ENCODE results near the gene KRT8. TPM values are rescaled to one million over a fixed set of nuclear protein-coding genes. Genes with fewer than 3 reads are reported as not detected.

The KRT8 gene
- total RNA-seq, 1 experiment from 2014 or later: not detected

Other genes starting within 250 kb of the KRT8 start
- gene KRT1, start 224.7 kb downstream of the KRT8 start, total RNA-seq (2014; rRNA removed; shearing (Covaris generic); ENCODE audit: low replicate concordance): not detected in 2 replicates
- gene KRT77, start 201.6 kb downstream of the KRT8 start, total RNA-seq (2014; rRNA removed; shearing (Covaris generic); ENCODE audit: low replicate concordance): not detected in 2 replicates
- not detected in 2 replicates for gene KRT76, start 127.7 kb downstream of the KRT8 start, total RNA-seq (2014; rRNA removed; shearing (Covaris generic); ENCODE audit: low replicate concordance)
- gene KRT3, start 109.0 kb downstream of the KRT8 start, total RNA-seq (2014; rRNA removed; shearing (Covaris generic); ENCODE audit: low replicate concordance): not detected in 2 replicates
- gene KRT4, start 91.0 kb downstream of the KRT8 start, total RNA-seq (2014; rRNA removed; shearing (Covaris generic); ENCODE audit: low replicate concordance): not detected in 2 replicates
- not detected in 2 replicates for gene KRT79, start 70.8 kb downstream of the KRT8 start, total RNA-seq (2014; rRNA removed; shearing (Covaris generic); ENCODE audit: low replicate concordance)
- gene KRT78, start 56.1 kb downstream of the KRT8 start, total RNA-seq (2014; rRNA removed; shearing (Covaris generic); ENCODE audit: low replicate concordance): not detected in 2 replicates
- not detected in 2 replicates for gene KRT18, start 44.0 kb upstream of the KRT8 start, total RNA-seq (2014; rRNA removed; shearing (Covaris generic); ENCODE audit: low replicate concordance)
- 549 and 718 TPM in 2 replicates for gene EIF4B, start 101.4 kb upstream of the KRT8 start, total RNA-seq (2014; rRNA removed; shearing (Covaris generic); ENCODE audit: low replicate concordance)
- 0.48 TPM in 1 of 2 replicates, not detected in the other for gene TNS2, start 145.0 kb upstream of the KRT8 start, total RNA-seq (2014; rRNA removed; shearing (Covaris generic); ENCODE audit: low replicate concordance)
- 11.1 and 17.4 TPM in 2 replicates for gene SPRYD3, start 174.3 kb upstream of the KRT8 start, total RNA-seq (2014; rRNA removed; shearing (Covaris generic); ENCODE audit: low replicate concordance)
- 0.54 TPM in 1 of 2 replicates, not detected in the other for gene IGFBP6, start 192.6 kb upstream of the KRT8 start, total RNA-seq (2014; rRNA removed; shearing (Covaris generic); ENCODE audit: low replicate concordance)
- not detected in 2 replicates for gene SOAT2, start 198.4 kb upstream of the KRT8 start, total RNA-seq (2014; rRNA removed; shearing (Covaris generic); ENCODE audit: low replicate concordance)

Measured in Karpas-422 (cell line).